ENCODE data around the gene PHF14.

- TF ChIP-seq CTCF (IDR thresholded peaks at IDR 0.05 in 8 of 11, conservative IDR thresholded peaks at IDR 0.05 in 3 of 11) (no peak), POLR2AphosphoS5 (IDR thresholded peaks at IDR 0.05) (no peak)
These were observed 167.9 kb downstream of the PHF14 start for GRCh38 chr7:11141541-11141940.

All from spleen (tissue), 7 donors.